Loucy (cell line): ENCODE data around the gene SYNE2.
"Not testable (repeated sequence)": the region's sequence is repeated elsewhere in the genome, so short reads cannot be mapped to it uniquely, and the experiment has no call there.

ENCODE experiments used
- CTCF ChIP-seq: fragments of 200-600 bp; sonication (generic); conservative IDR thresholded peaks from 2 replicates; pipeline ENCODE4 v1.5.1; 2014; ENCODE audit warnings: mild to moderate bottlenecking, antibody characterized with exemption, low read length
- EZH2phosphoT487 ChIP-seq: fragments of 200-600 bp; IDR thresholded peaks from 2 replicates; pipeline ENCODE4 v1.6.1; 2018; ENCODE audit warnings: antibody characterized with exemption, mild to moderate bottlenecking, moderate library complexity, borderline replicate concordance

- not testable (repeated sequence) for TF ChIP-seq CTCF, EZH2phosphoT487
Measured at GRCh38 chr14:63806064-63806463, 46.7 kb upstream of the SYNE2 start.
